ENCODE data around the gene RLBP1.
A peak's percentile ranks its signal among the peaks of the same experiment; 100 is the strongest.

- peak; percentile 12 to 71 (median 51) for TF ChIP-seq CTCF (IDR thresholded peaks at IDR 0.05 in 8 of 11, conservative IDR thresholded peaks at IDR 0.05 in 3 of 11)
- TF ChIP-seq POLR2AphosphoS5 (IDR thresholded peaks at IDR 0.05): peak; percentile 88 to 92 (median 89)
- TF ChIP-seq POLR2A (IDR thresholded peaks at IDR 0.05): peak in 1 of 3 donors; percentile 44
Observed at GRCh38 chr15:89243691-89244573, 22.6 kb upstream of the RLBP1 start, which contains the start of gene FANCI.
